ENCODE measurements around the gene CDKAL1.

The CDKAL1 gene

GRCh38 chr6:21150667-21151066, 616.4 kb downstream of the CDKAL1 start:
- Histone ChIP-seq H3K4me1 (ENCODE audit: insufficient read depth, poor library complexity, severe bottlenecking) (no peaks in the 10 kb centered on the region), H3K27ac (ENCODE audit: poor library complexity, severe bottlenecking) (no peak overlapping the region), H3K9me3 (ENCODE audit: severe bottlenecking) (no peaks in the 10 kb centered on the region), H3K4me3 (ENCODE audit: severe bottlenecking) (no peak overlapping the region), H3K27me3 (ENCODE audit: insufficient read depth, poor library complexity, severe bottlenecking) (no peaks in the 10 kb centered on the region), H3K36me3 (ENCODE audit: low read depth) (no peaks in the 10 kb centered on the region)
- no peak for TF ChIP-seq CTCF (IDR thresholded peaks at IDR 0.05; ENCODE audit: poor library complexity, severe bottlenecking)
- no peak for DNase-seq (ENCODE audit: low spot score)
- no peak for ATAC-seq (ENCODE audit: low read depth)

- no peaks in the 10 kb centered on the region for H3K27me3 ChIP-seq (ENCODE audit: insufficient read depth, poor library complexity, severe bottlenecking)
- ATAC-seq (ENCODE audit: low read depth) (no peak), DNase-seq (ENCODE audit: low spot score) (no peak)
- H3K9me3 ChIP-seq (ENCODE audit: severe bottlenecking): no peaks in the 10 kb centered on the region
- H3K36me3 ChIP-seq (ENCODE audit: low read depth): no peaks in the 10 kb centered on the region
- H3K4me3 ChIP-seq (ENCODE audit: severe bottlenecking): no peak overlapping the region
- no peak for TF ChIP-seq CTCF (IDR thresholded peaks at IDR 0.05; ENCODE audit: poor library complexity, severe bottlenecking)
- no peaks in the 10 kb centered on the region for H3K4me1 ChIP-seq (ENCODE audit: insufficient read depth, poor library complexity, severe bottlenecking)
- no peak overlapping the region for H3K27ac ChIP-seq (ENCODE audit: poor library complexity, severe bottlenecking)
Measured at GRCh38 chr6:21151119-21151518, 616.9 kb downstream of the CDKAL1 start.

- Histone ChIP-seq H3K27ac (ENCODE audit: poor library complexity, severe bottlenecking) (no peak overlapping the region), H3K27me3 (ENCODE audit: insufficient read depth, poor library complexity, severe bottlenecking) (no peaks in the 10 kb centered on the region), H3K4me3 (ENCODE audit: severe bottlenecking) (no peak overlapping the region), H3K9me3 (ENCODE audit: severe bottlenecking) (no peaks in the 10 kb centered on the region), H3K36me3 (ENCODE audit: low read depth) (no peaks in the 10 kb centered on the region), H3K4me1 (ENCODE audit: insufficient read depth, poor library complexity, severe bottlenecking) (no peaks in the 10 kb centered on the region)
- no peak for DNase-seq (ENCODE audit: low spot score)
- ATAC-seq (ENCODE audit: low read depth): no peak
- no peak for TF ChIP-seq CTCF (IDR thresholded peaks at IDR 0.05; ENCODE audit: poor library complexity, severe bottlenecking)
Measured at GRCh38 chr6:21151530-21151929, 617.3 kb downstream of the CDKAL1 start.

- no peaks in the 10 kb centered on the region for H3K4me1 ChIP-seq (ENCODE audit: insufficient read depth, poor library complexity, severe bottlenecking)
- H3K36me3 ChIP-seq (ENCODE audit: low read depth): no peaks in the 10 kb centered on the region
- H3K27ac ChIP-seq (ENCODE audit: poor library complexity, severe bottlenecking): no peak overlapping the region
- no peak for TF ChIP-seq CTCF (IDR thresholded peaks at IDR 0.05; ENCODE audit: poor library complexity, severe bottlenecking)
- H3K4me3 ChIP-seq (ENCODE audit: severe bottlenecking): no peak overlapping the region
- DNase-seq (ENCODE audit: low spot score) (no peak), ATAC-seq (ENCODE audit: low read depth) (no peak)
- H3K9me3 ChIP-seq (ENCODE audit: severe bottlenecking): no peaks in the 10 kb centered on the region
- H3K27me3 ChIP-seq (ENCODE audit: insufficient read depth, poor library complexity, severe bottlenecking): no peaks in the 10 kb centered on the region
Measured at GRCh38 chr6:21157186-21157929, 623.1 kb downstream of the CDKAL1 start.

- no peak for TF ChIP-seq CTCF (IDR thresholded peaks at IDR 0.05; ENCODE audit: poor library complexity, severe bottlenecking)
- ATAC-seq (ENCODE audit: low read depth) (no peak), DNase-seq (ENCODE audit: low spot score) (no peak)
- Histone ChIP-seq H3K27me3 (ENCODE audit: insufficient read depth, poor library complexity, severe bottlenecking) (no peaks in the 10 kb centered on the region), H3K4me1 (ENCODE audit: insufficient read depth, poor library complexity, severe bottlenecking) (no peaks in the 10 kb centered on the region), H3K36me3 (ENCODE audit: low read depth) (no peaks in the 10 kb centered on the region), H3K9me3 (ENCODE audit: severe bottlenecking) (no peaks in the 10 kb centered on the region), H3K27ac (ENCODE audit: poor library complexity, severe bottlenecking) (no peak overlapping the region), H3K4me3 (ENCODE audit: severe bottlenecking) (no peak overlapping the region)
Measured at GRCh38 chr6:21158149-21158548, 623.9 kb downstream of the CDKAL1 start.
